ENCODE results near the gene STK26.

Gene STK26

DNA sequence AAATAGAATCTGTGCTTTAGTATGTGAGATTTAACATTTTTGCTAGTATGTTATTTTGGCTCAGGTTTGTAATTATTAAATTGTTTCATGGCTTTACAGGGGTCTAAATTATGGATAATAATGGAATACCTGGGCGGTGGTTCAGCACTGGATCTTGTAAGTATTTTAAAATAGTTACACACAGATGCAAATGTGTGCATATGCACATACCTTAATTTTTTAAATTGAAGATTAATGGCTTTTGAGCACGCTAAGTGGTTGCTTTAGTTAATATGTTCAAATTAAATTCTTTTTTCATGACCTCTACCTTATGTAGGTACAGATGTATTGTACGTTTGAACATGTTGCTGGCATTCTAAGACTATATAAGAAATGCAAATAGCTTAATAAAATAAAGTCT is 40.2 kb downstream of the STK26 start:
- DNase-seq (ENCODE audit: low read depth in 1 of 2, low spot score in 1 of 2) = no peak
- Histone ChIP-seq H3K27me3 (ENCODE audit: insufficient read depth, poor library complexity, severe bottlenecking) (no peaks in the 10 kb centered on the region), H3K4me3 (replicated peaks; ENCODE audit: insufficient read depth, low read length) (no peak overlapping the region), H3K27ac (replicated peaks) (no peak overlapping the region)
- TF ChIP-seq, protein P1, sequence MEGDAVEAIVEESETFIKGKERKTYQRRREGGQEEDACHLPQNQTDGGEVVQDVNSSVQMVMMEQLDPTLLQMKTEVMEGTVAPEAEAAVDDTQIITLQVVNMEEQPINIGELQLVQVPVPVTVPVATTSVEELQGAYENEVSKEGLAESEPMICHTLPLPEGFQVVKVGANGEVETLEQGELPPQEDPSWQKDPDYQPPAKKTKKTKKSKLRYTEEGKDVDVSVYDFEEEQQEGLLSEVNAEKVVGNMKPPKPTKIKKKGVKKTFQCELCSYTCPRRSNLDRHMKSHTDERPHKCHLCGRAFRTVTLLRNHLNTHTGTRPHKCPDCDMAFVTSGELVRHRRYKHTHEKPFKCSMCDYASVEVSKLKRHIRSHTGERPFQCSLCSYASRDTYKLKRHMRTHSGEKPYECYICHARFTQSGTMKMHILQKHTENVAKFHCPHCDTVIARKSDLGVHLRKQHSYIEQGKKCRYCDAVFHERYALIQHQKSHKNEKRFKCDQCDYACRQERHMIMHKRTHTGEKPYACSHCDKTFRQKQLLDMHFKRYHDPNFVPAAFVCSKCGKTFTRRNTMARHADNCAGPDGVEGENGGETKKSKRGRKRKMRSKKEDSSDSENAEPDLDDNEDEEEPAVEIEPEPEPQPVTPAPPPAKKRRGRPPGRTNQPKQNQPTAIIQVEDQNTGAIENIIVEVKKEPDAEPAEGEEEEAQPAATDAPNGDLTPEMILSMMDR (IDR thresholded peaks at IDR 0.05; ENCODE audit: insufficient read depth, low read length) = no peak
- TF ChIP-seq, protein P2, sequence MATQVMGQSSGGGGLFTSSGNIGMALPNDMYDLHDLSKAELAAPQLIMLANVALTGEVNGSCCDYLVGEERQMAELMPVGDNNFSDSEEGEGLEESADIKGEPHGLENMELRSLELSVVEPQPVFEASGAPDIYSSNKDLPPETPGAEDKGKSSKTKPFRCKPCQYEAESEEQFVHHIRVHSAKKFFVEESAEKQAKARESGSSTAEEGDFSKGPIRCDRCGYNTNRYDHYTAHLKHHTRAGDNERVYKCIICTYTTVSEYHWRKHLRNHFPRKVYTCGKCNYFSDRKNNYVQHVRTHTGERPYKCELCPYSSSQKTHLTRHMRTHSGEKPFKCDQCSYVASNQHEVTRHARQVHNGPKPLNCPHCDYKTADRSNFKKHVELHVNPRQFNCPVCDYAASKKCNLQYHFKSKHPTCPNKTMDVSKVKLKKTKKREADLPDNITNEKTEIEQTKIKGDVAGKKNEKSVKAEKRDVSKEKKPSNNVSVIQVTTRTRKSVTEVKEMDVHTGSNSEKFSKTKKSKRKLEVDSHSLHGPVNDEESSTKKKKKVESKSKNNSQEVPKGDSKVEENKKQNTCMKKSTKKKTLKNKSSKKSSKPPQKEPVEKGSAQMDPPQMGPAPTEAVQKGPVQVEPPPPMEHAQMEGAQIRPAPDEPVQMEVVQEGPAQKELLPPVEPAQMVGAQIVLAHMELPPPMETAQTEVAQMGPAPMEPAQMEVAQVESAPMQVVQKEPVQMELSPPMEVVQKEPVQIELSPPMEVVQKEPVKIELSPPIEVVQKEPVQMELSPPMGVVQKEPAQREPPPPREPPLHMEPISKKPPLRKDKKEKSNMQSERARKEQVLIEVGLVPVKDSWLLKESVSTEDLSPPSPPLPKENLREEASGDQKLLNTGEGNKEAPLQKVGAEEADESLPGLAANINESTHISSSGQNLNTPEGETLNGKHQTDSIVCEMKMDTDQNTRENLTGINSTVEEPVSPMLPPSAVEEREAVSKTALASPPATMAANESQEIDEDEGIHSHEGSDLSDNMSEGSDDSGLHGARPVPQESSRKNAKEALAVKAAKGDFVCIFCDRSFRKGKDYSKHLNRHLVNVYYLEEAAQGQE (IDR thresholded peaks at IDR 0.05; ENCODE audit: insufficient replicate concordance, low read depth) = no peak
- TF ChIP-seq POLR2AphosphoS5 (IDR thresholded peaks at IDR 0.05; ENCODE audit: low read depth) (no peak), SPI1 (IDR thresholded peaks at IDR 0.05; ENCODE audit: borderline replicate concordance, low read depth) (no peak), GABPA (IDR thresholded peaks at IDR 0.05; ENCODE audit: low read depth) (no peak)

DNA sequence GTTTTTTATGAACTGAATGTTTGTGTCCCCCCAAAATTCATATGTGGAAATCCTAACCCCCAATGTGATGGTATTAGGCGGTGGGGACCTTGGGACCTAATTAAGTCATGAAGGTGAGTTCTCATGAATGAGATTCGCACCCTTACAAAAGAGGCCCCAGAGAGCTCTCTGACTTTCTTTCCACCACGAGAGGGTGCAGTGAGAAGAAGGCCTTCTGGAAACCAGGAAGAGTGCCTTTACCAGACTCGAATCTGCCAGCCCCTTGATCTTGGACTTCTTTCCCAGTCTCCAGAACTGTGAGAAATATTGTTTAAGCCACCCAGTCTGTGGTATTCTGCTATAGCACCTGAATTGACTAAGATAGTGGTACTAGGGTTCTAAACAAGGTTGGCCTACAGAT is 40.8 kb downstream of the STK26 start:
- Histone ChIP-seq H3K4me3 (replicated peaks; ENCODE audit: insufficient read depth, low read length) (no peak overlapping the region), H3K27ac (replicated peaks) (no peak overlapping the region), H3K27me3 (ENCODE audit: insufficient read depth, poor library complexity, severe bottlenecking) (no peaks in the 10 kb centered on the region)
- DNase-seq (ENCODE audit: low read depth in 1 of 2, low spot score in 1 of 2) = no peak
- TF ChIP-seq, protein P2 (IDR thresholded peaks at IDR 0.05; ENCODE audit: insufficient replicate concordance, low read depth) = no peak

DNA sequence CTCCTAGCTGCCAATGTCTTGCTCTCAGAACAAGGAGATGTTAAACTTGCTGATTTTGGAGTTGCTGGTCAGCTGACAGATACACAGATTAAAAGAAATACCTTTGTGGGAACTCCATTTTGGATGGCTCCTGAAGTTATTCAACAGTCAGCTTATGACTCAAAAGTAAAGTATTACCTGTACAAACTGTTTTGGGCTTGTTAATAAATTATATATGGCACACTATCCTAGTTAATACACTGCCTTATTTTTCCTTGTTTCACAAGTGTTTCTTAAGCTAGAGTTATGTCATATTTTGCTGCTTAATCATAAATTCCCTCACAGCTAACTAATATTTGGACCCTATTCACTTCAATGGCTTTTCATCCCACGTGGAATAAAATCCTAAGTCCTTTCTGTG is 45.3 kb downstream of the STK26 start:
- TF ChIP-seq, protein P2 (IDR thresholded peaks at IDR 0.05; ENCODE audit: insufficient replicate concordance, low read depth) = no peak
- TF ChIP-seq SPI1 (IDR thresholded peaks at IDR 0.05; ENCODE audit: borderline replicate concordance, low read depth) (no peak), POLR2AphosphoS5 (IDR thresholded peaks at IDR 0.05; ENCODE audit: low read depth) (no peak), GABPA (IDR thresholded peaks at IDR 0.05; ENCODE audit: low read depth) (no peak)
- TF ChIP-seq, protein P1 (IDR thresholded peaks at IDR 0.05; ENCODE audit: insufficient read depth, low read length) = no peak

DNA sequence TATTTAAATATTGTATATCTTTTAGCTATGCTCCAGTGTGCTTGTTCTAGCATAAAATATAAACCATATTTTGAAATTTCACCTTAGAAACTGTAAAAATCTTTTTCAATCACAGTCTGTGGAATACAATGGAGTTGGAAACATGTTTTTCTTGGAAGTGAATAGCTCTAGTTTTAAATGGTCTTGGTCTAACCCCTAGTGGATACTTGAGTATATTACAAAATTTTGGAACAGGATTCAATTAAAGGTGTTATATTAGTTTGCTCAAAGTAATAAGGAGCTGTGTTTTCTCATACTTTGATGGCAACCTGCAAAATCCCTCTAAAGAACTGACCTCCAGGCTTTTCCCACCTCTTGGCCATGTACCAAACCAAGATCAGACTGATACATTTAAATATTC is 48.2 kb downstream of the STK26 start:
- Histone ChIP-seq H3K27ac (replicated peaks) (no peak overlapping the region), H3K27me3 (ENCODE audit: insufficient read depth, poor library complexity, severe bottlenecking) (no peaks in the 10 kb centered on the region), H3K4me3 (replicated peaks; ENCODE audit: insufficient read depth, low read length) (no peak overlapping the region)
- no peak for DNase-seq (ENCODE audit: low read depth in 1 of 2, low spot score in 1 of 2)
- no peak for TF ChIP-seq SPI1 (IDR thresholded peaks at IDR 0.05; ENCODE audit: borderline replicate concordance, low read depth)
- no peak for TF ChIP-seq POLR2AphosphoS5 (IDR thresholded peaks at IDR 0.05; ENCODE audit: low read depth)
- TF ChIP-seq, protein P1 (IDR thresholded peaks at IDR 0.05; ENCODE audit: insufficient read depth, low read length) = no peak
- TF ChIP-seq, protein P2 (IDR thresholded peaks at IDR 0.05; ENCODE audit: insufficient replicate concordance, low read depth) = no peak
- TF ChIP-seq GABPA (IDR thresholded peaks at IDR 0.05; ENCODE audit: low read depth) = no peak

More for the DNA sequence above, 45.3 kb downstream of the STK26 start:
- DNase-seq (ENCODE audit: low read depth in 1 of 2, low spot score in 1 of 2) = no peak
- Histone ChIP-seq H3K4me3 (replicated peaks; ENCODE audit: insufficient read depth, low read length) (no peak overlapping the region), H3K27me3 (ENCODE audit: insufficient read depth, poor library complexity, severe bottlenecking) (no peaks in the 10 kb centered on the region), H3K27ac (replicated peaks) (no peak overlapping the region)
